Thyroid gland (tissue), 4 donors: Measurements from ENCODE around the gene SNCAIP.

Experiments
- CTCF ChIP-seq, 6 experiments: fragments of 200-600 bp in 3 of 6; fragments of 450-650 bp in 3 of 6; sonication (generic) in 3 of 6; IDR thresholded peaks; one replicate each; pipeline ENCODE4 v1.5.1; 2016 to 2019; ENCODE audit warnings: antibody characterized with exemption in 6 of 6, mild to moderate bottlenecking in 2 of 6, inconsistent platforms in 1 of 6, moderate library complexity in 1 of 6
- POLR2A ChIP-seq, 2 donors: fragments of 450-650 bp; IDR thresholded peaks; one replicate each; pipeline ENCODE4 v1.6.1; 2017; ENCODE audit warnings: antibody characterized with exemption in 2 of 2, mild to moderate bottlenecking in 2 of 2, moderate library complexity in 1 of 2

GRCh38 chr5:122346897-122347581 lies 35.0 kb downstream of the SNCAIP start:
- TF ChIP-seq CTCF (IDR thresholded peaks at IDR 0.05) (no peak), POLR2A (IDR thresholded peaks at IDR 0.05) (no peak)
